ENCODE results near the gene STK32A. TPM values are rescaled to one million over a fixed set of nuclear protein-coding genes. Genes with fewer than 3 reads are reported as not detected.

The STK32A gene
- total RNA-seq, result 1.1 TPM
- long read RNA-seq, result 0 reads

DNA sequence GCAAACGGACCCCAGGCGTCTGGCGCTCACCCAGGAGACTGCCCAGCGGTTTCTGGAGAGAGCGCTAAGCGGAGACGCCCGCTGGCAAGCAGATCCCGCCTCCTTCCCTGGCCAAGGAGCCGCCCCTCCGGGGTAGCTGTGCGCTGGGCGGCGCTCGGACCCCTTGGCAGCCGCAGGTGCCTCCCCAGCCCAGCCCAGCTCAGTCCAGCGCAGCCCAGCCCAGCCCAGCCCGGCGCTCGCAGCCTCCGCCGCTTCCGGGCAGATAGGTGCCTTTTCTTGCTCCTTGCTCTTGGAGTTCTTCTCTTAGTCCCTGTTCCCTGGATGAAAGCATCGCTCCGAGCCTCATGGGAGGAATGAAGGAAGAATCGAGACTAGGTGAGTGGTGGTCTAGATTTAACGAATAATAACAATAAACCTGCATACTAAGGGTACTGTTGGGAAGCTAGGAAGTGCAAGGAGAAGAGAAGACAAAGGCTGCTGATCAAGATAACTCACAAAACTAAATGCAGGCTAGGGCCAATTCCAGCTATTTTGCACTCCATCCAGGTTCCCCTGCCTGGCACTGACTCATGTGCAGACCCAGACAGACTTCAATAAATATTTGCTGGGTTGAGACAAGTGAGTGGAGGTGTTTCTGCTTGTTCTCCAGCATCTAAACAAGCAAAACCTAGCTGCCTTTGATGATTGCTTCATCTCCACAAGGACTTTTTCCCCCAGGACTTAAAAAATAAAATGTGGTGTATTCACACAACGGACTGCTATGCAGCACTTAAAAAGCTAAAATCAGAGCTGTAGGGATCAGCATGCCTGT lies at the start of gene STK32A:
STK32A (plus strand) TSS at position 202 of the 811 bp plus-strand sequence. CDS start 4,609 bp downstream, outside the sequence.
- peak; percentile 87 for ATAC-seq
- peak; percentile 69 for DNase-seq (ENCODE audit: missing footprints)
- intact Hi-C loops (cut with DNase I), result no loop called here

GRCh38 chr5:147187099-147187540 lies 47.7 kb upstream of the STK32A start:
- intact Hi-C loops (cut with DNase I), result loop anchor here (5.0 kb wide), 1 partner anchor 645 kb away; no protein-coding TSS in a partner anchor
- no peak for DNase-seq (ENCODE audit: missing footprints)
- no peak for ATAC-seq

GRCh38 chr5:147188200-147189108 lies 46.4 kb upstream of the STK32A start:
- ATAC-seq, result no peak
- intact Hi-C loops (cut with DNase I), result loop anchor here (5.0 kb wide), 1 partner anchor 646 kb away; no protein-coding TSS in a partner anchor
- DNase-seq (ENCODE audit: missing footprints), result no peak

DNA sequence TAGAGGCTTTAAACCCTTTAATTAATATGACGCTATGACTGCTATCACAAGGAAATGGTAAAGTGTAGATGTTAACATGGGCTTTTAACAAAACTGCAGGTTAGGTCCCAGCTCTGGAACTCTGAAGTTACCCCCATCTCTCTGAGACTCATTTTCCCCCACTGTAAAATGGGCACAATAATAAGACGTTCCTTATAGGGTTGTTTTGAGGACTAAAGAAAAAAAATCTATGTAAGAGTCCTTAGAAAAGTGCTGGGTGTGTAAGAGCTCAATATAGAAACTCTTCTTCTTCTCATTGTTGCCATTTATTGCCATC lies 45.8 kb upstream of the STK32A start:
- ATAC-seq (no peak), DNase-seq (ENCODE audit: missing footprints) (no peak)
- intact Hi-C loops (cut with DNase I), result loop anchor here (5.0 kb wide), 1 partner anchor 647 kb away; no protein-coding TSS in a partner anchor

GRCh38 chr5:147190331-147190730 lies 44.5 kb upstream of the STK32A start:
- ATAC-seq (no peak), DNase-seq (ENCODE audit: missing footprints) (no peak)
- intact Hi-C loops (cut with DNase I), result no loop called here

- no peak for ATAC-seq
- no peak for DNase-seq (ENCODE audit: missing footprints)
- intact Hi-C loops (cut with DNase I), result no loop called here
Observed at GRCh38 chr5:147193123-147193522, 41.7 kb upstream of the STK32A start.

DNA sequence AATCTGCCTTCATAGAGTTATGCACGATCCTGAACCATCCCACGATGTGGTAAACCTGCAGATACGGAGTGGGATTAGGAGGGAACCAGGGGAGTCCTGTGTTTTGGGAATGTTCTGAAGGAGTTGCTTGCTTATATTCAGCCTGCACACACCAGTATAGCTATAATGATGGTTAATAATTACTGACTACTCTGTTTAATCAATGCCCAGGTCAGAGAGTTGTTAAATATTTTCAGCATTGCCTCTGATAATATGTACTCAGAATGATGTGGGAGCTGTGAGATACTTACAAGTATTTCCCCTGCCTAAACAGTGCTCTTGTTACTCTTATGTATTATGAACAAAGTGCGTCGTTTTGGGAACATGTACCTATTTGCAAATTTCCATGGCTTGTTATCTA lies 34.8 kb upstream of the STK32A start:
- intact Hi-C loops (cut with DNase I), result no loop called here
- DNase-seq (ENCODE audit: missing footprints) (no peak), ATAC-seq (no peak)

GRCh38 chr5:147203213-147203612 lies 31.6 kb upstream of the STK32A start:
- intact Hi-C loops (cut with DNase I), result no loop called here
- ATAC-seq (no peak), DNase-seq (ENCODE audit: missing footprints) (no peak)

DNA sequence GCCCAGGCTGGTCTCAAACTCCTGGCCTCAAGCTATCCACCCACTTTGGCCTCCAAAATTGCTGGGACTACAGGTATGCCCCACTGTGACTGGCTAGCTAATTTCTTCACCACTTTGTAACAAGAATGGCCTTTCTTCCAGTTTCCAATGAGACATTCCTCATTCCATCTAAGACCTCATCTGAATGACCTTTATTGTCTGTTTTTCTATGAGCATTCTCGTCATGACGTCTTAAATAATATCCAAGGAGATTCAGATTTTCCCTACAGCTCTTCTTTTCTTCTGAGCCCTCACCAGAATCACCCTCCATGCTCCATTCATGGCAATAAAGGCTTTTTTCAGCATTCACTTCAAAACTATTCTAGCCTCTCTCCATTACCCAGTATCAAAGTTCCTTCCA lies 30.2 kb upstream of the STK32A start:
- ATAC-seq (no peak), DNase-seq (ENCODE audit: missing footprints) (no peak)
- intact Hi-C loops (cut with DNase I), result no loop called here

DNA sequence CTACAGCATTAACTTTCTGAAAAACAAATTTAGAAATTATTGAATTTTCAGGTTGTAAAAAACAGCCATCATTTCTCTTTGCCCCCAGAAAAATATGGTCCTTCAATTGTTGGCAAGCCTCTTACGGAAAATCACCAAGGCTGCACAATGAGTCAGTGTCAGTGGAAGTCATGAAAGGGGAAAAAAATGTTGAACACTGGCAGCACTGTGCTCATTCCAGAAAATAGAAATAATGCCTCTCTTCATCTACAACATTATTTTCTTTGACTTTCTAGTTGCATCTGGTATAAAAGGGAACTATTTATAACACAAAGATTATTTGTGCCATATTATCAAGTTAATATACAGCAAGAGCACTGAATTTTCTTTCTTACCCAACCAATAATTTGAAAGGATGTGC lies 26.7 kb upstream of the STK32A start:
- intact Hi-C loops (cut with DNase I), result no loop called here
- no peak for DNase-seq (ENCODE audit: missing footprints)
- no peak for ATAC-seq

DNA sequence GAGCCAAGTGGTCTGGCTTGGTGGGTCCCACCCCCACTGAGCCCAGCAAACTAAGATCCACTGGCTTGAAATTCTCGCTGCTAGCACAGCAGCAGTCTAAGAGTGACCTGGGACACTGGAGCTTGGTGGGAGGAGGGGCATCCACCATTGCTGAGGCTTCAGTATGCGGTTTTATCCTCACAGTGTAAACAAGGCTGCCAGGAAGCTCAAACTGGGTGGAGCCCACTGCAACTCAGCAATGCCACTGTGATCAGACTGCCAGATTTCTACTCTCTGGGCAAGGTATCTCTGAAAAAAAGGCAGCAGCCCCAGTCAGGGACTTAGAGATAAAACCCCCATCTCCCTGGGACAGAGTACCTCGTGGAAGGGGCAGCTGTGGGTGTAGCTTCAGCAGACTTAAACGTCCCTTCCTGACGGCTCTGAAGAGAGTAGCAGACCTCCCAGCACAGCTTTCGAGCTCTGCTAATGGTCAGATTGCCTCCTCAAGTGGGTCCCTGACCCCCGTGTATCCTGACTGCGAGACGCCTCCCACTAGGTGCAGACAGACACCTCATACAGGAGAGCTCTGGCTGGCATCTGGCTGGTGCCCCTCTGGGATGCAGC lies 18.2 kb upstream of the STK32A start:
- DNase-seq (ENCODE audit: missing footprints) (no peak), ATAC-seq (no peak)
- intact Hi-C loops (cut with DNase I), result no loop called here

DNA sequence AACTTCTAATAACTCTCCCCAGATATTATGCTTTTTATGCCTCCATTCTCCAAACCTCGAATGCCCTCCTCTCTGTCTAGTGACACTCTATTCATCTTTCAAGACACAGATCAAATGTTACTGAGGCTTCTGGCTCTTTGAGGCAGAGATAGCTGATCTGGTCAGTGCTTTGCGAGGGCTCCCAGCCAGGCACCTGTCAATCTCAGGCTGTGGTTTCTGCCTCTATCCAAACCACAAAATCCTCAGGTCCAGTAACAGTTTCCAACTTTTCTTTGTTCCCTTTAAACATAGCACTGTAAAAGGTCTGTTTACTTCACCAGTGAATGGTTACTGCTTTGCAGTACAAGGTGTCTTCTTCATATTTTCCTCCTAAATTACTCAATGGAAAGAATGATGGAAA lies 11.5 kb upstream of the STK32A start:
- ATAC-seq, result no peak

GRCh38 chr5:147223948-147224791 lies 10.7 kb upstream of the STK32A start:
- intact Hi-C loops (cut with DNase I), result loop anchor here (1.0 to 2.0 kb wide), 2 partner anchors 145 to 355 kb away; no protein-coding TSS in a partner anchor
- ATAC-seq (peak; percentile 65), DNase-seq (ENCODE audit: missing footprints) (no peak)

More for the DNA sequence above, 11.5 kb upstream of the STK32A start:
- no peak for DNase-seq (ENCODE audit: missing footprints)
- intact Hi-C loops (cut with DNase I), result no loop called here

- ATAC-seq, result no peak
- intact Hi-C loops (cut with DNase I), result loop anchor here (2.0 kb wide), 1 partner anchor 353 kb away; no protein-coding TSS in a partner anchor
- no peak for DNase-seq (ENCODE audit: missing footprints)
Observed at GRCh38 chr5:147225938-147226337, 8.9 kb upstream of the STK32A start.

DNA sequence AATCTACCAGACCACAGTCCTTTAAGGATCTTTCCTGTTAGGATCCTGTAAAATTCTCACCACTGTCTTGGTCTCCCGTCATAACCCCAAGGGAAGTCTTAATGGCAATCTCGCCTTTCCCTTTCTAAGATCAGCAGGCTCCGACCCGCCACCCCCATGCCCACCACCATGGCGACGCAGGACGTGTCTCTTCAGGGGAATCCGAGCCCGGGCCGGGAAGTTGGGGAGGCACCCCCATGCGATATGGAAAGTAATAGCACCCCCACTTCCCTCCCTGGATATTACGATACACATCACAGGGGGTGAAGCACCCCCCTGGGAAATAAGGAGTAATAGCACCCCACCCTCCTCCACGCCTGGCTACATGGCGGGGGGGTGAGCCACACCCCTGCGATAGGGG lies 8.3 kb upstream of the STK32A start:
- no peak for DNase-seq (ENCODE audit: missing footprints)
- ATAC-seq, result no peak
- intact Hi-C loops (cut with DNase I), result no loop called here

DNA sequence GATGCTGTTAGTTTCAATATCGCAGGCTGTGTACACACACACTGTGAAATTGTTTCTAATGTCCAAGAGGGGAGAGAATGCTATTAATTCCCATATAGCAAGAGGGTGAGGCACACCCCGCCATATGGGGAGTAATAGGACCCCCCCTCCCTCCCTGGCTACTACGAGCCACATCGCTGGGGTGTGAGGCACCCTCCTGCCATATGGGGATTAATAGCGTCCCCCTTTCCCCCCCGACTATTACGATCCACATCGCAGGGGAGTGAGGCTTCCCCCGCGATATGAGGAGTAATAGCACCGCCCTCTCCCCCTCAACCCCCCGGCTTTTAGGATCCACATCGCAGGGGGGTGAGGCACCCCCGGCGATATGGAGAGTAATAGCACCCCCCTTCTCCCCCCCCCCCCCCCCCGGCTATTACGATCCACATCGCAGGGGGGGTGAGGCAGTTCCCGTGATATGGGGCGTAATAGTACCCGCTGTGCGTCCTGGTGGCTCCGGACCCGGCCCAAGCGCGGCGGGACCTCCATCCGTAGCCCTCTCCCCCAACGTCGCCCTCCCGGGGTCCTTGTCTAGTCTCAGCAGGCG lies 494 bp upstream of the STK32A start:
- DNase-seq (ENCODE audit: missing footprints) (no peak), ATAC-seq (peak; percentile 49)
- intact Hi-C loops (cut with DNase I), result no loop called here

DNA sequence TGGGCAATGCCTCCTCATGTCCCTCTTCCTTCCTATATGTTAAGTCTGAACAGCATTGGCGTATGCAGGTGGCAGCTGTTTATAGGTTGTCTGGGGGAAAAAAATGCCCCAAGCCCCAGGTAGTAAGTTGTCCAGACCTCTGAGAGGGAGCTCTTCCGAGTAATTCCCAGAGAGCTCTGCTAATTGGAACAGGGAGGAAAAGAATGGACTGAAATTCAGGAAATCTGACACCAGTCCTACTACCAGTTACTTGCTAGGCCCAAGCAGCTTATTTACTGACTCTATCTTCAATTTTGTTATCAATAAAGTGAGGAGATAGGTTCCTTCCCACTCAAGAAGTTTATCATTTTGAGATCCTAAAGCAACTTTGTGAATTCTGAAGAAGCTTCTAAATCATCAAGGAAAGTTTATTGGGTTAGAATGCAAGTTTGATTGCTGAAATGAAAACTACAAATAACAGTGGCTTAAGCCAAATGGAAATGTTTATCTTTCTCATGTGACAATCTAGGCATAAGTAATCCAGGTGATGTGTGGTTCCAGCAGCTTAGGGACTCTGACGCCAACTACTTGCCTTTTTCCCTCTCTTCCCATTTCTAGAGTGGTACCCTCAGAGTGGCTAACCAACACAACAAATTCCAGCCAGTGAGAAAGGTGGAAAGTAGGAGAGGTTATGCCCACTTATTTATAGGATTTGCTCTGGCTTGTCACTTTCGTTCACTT lies 5.6 kb downstream of the STK32A start:
- ATAC-seq (no peak), DNase-seq (ENCODE audit: missing footprints) (no peak)
- intact Hi-C loops (cut with DNase I), result no loop called here

Data from Right ventricle myocardium inferior (tissue), 1 donor.